ENCODE measurements around the gene ZNF653.

- no peak for TF ChIP-seq FOXP1 (CRISPR knock-in tag; IDR thresholded peaks at IDR 0.05; ENCODE audit: borderline replicate concordance)
- TF ChIP-seq TCF7 (CRISPR knock-in tag; IDR thresholded peaks at IDR 0.05; ENCODE audit: low read depth) = no peak
- TF ChIP-seq ZNF512 (CRISPR knock-in tag; IDR thresholded peaks at IDR 0.05; ENCODE audit: borderline replicate concordance) = no peak
- TF ChIP-seq CTCF (IDR thresholded peaks at IDR 0.05) = no peak
- no peak for TF ChIP-seq ATF3 (CRISPR knock-in tag; conservative IDR thresholded peaks at IDR 0.05)
- no peak for TF ChIP-seq HMGXB4 (CRISPR knock-in tag; IDR thresholded peaks at IDR 0.05)
- TF ChIP-seq JUN (CRISPR knock-in tag; IDR thresholded peaks at IDR 0.05) = no peak
- no peak for TF ChIP-seq MAX (CRISPR knock-in tag; IDR thresholded peaks at IDR 0.05)
- no peak for TF ChIP-seq ZNF138 (CRISPR knock-in tag; conservative IDR thresholded peaks at IDR 0.05)
- TF ChIP-seq SMAD3 (CRISPR knock-in tag; IDR thresholded peaks at IDR 0.05; ENCODE audit: borderline replicate concordance) = no peak
- no peak for TF ChIP-seq ZNF281 (CRISPR knock-in tag; IDR thresholded peaks at IDR 0.05)
- TF ChIP-seq ATF1 (CRISPR knock-in tag; IDR thresholded peaks at IDR 0.05) = no peak
- no peak for TF ChIP-seq ZBTB21 (CRISPR knock-in tag; IDR thresholded peaks at IDR 0.05; ENCODE audit: borderline replicate concordance)
- TF ChIP-seq KAT7 (CRISPR knock-in tag; IDR thresholded peaks at IDR 0.05; ENCODE audit: borderline replicate concordance) = no peak
These were observed 47.2 kb upstream of the ZNF653 start for GRCh38 chr19:11552666-11553372.
